Ishikawa (cell line): ENCODE data around the gene ZNF296.
A peak's percentile ranks its signal among the peaks of the same experiment; 100 is the strongest.

Experiments used
- CEBPB ChIP-seq: IDR thresholded peaks from 2 replicates; pipeline ENCODE4 v1.6.1; 2012
- CREB1 ChIP-seq: IDR thresholded peaks from 2 replicates; pipeline ENCODE4 v1.6.1; 2012; ENCODE audit warnings: low read depth
- EGR1 ChIP-seq: IDR thresholded peaks from 2 replicates; pipeline ENCODE4 v1.6.1; 2012
- EP300 ChIP-seq: IDR thresholded peaks from 2 replicates; pipeline ENCODE4 v1.6.1; 2012; ENCODE audit warnings: borderline replicate concordance
- FOXM1 ChIP-seq: IDR thresholded peaks from 2 replicates; pipeline ENCODE4 v1.6.1; 2012; ENCODE audit warnings: low read depth, borderline replicate concordance
- MAX ChIP-seq: IDR thresholded peaks from 2 replicates; pipeline ENCODE4 v1.6.1; 2012
- NFIC ChIP-seq: IDR thresholded peaks from 2 replicates; pipeline ENCODE4 v1.6.1; 2012
- RAD21 ChIP-seq: IDR thresholded peaks from 2 replicates; pipeline ENCODE4 v1.6.1; 2012; ENCODE audit warnings: low read depth
- REST ChIP-seq: IDR thresholded peaks from 2 replicates; pipeline ENCODE4 v1.6.1; 2012; ENCODE audit warnings: low read depth, mild to moderate bottlenecking
- TAF1 ChIP-seq: IDR thresholded peaks from 2 replicates; pipeline ENCODE4 v1.6.1; 2012; ENCODE audit warnings: low read depth, mild to moderate bottlenecking
- USF1 ChIP-seq: IDR thresholded peaks from 2 replicates; pipeline ENCODE4 v1.6.1; 2012
- YY1 ChIP-seq: IDR thresholded peaks from 2 replicates; pipeline ENCODE4 v1.6.1; 2012; ENCODE audit warnings: low read depth
- ZBTB7A ChIP-seq: IDR thresholded peaks from 2 replicates; pipeline ENCODE4 v1.6.1; 2012; ENCODE audit warnings: low read depth

GRCh38 chr19:45076029-45076850, at the start of gene ZNF296:
- TF ChIP-seq REST (no peak), EGR1 (no peak), EP300 (no peak), CREB1 (no peak), YY1 (no peak), USF1 (peak; percentile 70), MAX (peak; percentile 86), CEBPB (no peak), TAF1 (no peak), ZBTB7A (peak; percentile 87), RAD21 (no peak), FOXM1 (no peak), NFIC (no peak; the same call in 1 of the 2 replicates)
